Measurements from ENCODE around the gene RERE.

DNA sequence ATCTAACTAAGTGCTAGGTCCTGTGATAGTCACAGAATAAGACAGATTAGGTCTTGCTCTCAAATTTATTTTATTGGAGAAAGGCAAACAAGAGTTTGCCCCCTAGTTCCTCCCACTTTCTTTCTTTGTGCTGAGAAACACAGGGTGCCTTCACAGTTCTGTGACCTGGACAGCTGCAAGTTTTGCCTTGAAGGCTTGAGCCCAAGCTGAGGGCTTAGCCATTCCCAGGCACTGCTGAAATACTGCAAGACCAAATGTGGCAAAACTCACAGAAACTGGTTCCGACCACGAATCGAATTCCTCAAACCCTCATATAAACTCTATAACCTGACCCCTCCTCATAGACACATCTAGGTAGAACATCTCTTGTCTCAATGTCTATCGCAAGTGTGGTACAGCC, 227.9 kb downstream of the RERE start:
- TF ChIP-seq, protein P1, sequence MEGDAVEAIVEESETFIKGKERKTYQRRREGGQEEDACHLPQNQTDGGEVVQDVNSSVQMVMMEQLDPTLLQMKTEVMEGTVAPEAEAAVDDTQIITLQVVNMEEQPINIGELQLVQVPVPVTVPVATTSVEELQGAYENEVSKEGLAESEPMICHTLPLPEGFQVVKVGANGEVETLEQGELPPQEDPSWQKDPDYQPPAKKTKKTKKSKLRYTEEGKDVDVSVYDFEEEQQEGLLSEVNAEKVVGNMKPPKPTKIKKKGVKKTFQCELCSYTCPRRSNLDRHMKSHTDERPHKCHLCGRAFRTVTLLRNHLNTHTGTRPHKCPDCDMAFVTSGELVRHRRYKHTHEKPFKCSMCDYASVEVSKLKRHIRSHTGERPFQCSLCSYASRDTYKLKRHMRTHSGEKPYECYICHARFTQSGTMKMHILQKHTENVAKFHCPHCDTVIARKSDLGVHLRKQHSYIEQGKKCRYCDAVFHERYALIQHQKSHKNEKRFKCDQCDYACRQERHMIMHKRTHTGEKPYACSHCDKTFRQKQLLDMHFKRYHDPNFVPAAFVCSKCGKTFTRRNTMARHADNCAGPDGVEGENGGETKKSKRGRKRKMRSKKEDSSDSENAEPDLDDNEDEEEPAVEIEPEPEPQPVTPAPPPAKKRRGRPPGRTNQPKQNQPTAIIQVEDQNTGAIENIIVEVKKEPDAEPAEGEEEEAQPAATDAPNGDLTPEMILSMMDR (IDR thresholded peaks at IDR 0.05), result no peak
- no peak for TF ChIP-seq POLR2A (IDR thresholded peaks at IDR 0.05)
- no peak for TF ChIP-seq POLR2AphosphoS5 (IDR thresholded peaks at IDR 0.05)
